Smooth muscle cell (in vitro differentiated cells): ENCODE data around the gene MBD6. TPM values are rescaled to one million over a fixed set of nuclear protein-coding genes. Genes with fewer than 3 reads are reported as not detected.

Experiments used
- DNase-seq: peaks from one replicate; lab custom pipeline; 2025; ENCODE audit not compliant: unreplicated experiment; lab: John Stamatoyannopoulos, UW
- H2AFZ ChIP-seq: fragments of 200-600 bp; sonication (generic); 2 replicates; pipeline ENCODE4 v1.6.0; 2016; ENCODE audit warnings: antibody characterized with exemption, low read depth, mild to moderate bottlenecking
- H3F3A ChIP-seq: fragments of 200-600 bp; sonication (generic); 2 replicates; pipeline ENCODE4 v1.6.0; 2017; ENCODE audit warnings: antibody characterized with exemption, low read depth
- H3K27ac ChIP-seq: fragments of 200-600 bp; sonication (generic); 2 replicates; pipeline ENCODE4 v1.5.1; 2016; ENCODE audit warnings: low read depth, mild to moderate bottlenecking
- H3K27me3 ChIP-seq: fragments of 200-600 bp; sonication (generic); 2 replicates; pipeline ENCODE4 v1.6.1; 2016; ENCODE audit warnings: low read depth, mild to moderate bottlenecking
- H3K36me3 ChIP-seq: fragments of 200-600 bp; sonication (generic); 2 replicates; pipeline ENCODE4 v1.5.1; 2016; ENCODE audit warnings: low read depth
- H3K4me1 ChIP-seq: fragments of 200-600 bp; sonication (generic); 2 replicates; pipeline ENCODE4 v1.5.1; 2016; ENCODE audit warnings: low read depth
- H3K4me2 ChIP-seq: fragments of 200-600 bp; sonication (generic); 2 replicates; pipeline ENCODE4 v1.6.0; 2016; ENCODE audit warnings: mild to moderate bottlenecking
- H3K4me3 ChIP-seq: fragments of 200-600 bp; sonication (generic); 2 replicates; pipeline ENCODE4 v1.5.1; 2016; ENCODE audit warnings: mild to moderate bottlenecking
- H3K79me2 ChIP-seq: fragments of 200-600 bp; sonication (generic); 2 replicates; pipeline ENCODE4 v1.6.0; 2016; ENCODE audit warnings: low read depth, mild to moderate bottlenecking
- H3K9ac ChIP-seq: fragments of 200-600 bp; sonication (generic); 2 replicates; pipeline ENCODE4 v1.6.0; 2016; ENCODE audit warnings: low read depth
- H3K9me3 ChIP-seq: fragments of 200-600 bp; sonication (generic); replicated peaks from 2 replicates; pipeline ENCODE4 v1.5.1; 2016; ENCODE audit warnings: low read depth
- H4K20me1 ChIP-seq: fragments of 200-600 bp; sonication (generic); 2 replicates; pipeline ENCODE4 v1.6.0; 2016; ENCODE audit warnings: low read depth
- WGBS: methylation state at CpG from one replicate; pipeline ENCODE4 v1.1.7; 2016; ENCODE audit warnings: low lambda C conversion rate; 5-methylcytosine and 5-hydroxymethylcytosine counted together
- polyA plus RNA-seq: library from polyadenylated mRNA; unstranded; fragments of >200 nt; fragmentation: Nextera tagmentation; extraction: Ambion mirVana; gene quantifications from 2 replicates; pipeline ENCODE4 v1.2.1, GENCODE V29; 2016
- total RNA-seq: library from RNA; depleted of rRNA; stranded (reverse); fragments of >200 nt; gene quantifications from 2 replicates; pipeline ENCODE4 v1.2.3, GENCODE V29; 2014
- TF ChIP-seq, protein P1 (sequence below): fragments of 200-600 bp; sonication (generic); IDR thresholded peaks from 2 replicates; pipeline ENCODE4 v1.5.1; 2017; ENCODE audit warnings: borderline replicate concordance, mild to moderate bottlenecking, antibody characterized with exemption; ENCODE audit not compliant: insufficient read depth, poor library complexity, severe bottlenecking

MBD6 gene
- total and polyA plus RNA-seq, 2 experiments from 2014 or later: 3.7 to 11.7 TPM

DNA sequence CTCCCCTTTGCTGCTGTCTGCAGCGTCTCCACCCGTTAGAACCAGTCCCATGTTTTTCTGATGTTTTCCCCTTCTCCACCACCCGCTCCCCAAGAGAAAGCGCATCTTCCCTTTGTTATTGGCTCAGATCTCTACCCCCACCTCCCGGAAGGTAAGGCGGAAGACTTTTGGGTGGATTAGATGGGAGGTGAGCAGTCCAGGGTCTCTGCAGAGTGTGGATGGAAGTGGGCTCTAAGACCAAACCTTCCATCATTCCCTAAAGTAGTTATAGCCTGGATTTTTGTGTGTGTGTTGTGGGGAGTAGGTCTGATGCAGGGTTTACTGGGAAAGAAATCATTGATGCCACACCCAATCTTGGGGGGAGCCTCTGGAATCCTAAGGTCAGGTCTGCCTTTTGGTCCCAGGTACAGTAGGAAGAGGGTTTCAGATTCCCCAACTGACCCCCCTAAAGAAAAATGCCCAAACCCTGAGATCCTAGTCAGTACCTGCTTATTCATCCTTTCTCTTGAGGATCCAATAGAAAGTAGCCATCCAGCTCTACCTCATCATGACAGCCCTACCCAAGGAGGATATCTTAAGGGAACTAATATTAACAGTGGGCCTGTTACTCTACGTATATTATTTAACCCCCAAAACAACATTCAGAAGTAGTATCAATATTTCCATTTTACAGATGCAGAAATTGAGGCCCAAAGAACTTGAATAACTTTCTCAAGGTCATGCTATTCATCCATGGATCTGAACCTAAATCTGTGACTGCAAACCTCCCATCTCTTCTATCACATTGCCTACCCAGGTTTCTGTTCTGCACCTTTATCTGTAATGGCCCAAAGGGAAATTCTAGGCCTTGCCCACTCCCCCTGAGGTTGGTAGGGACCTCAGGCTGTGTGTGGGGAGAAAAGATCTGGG is 28.3 kb downstream of the MBD6 start:
- peaks cover 21% of the 10 kb centered on the region for H3K79me2 ChIP-seq
- peak overlapping the region; percentile 57 for H3K4me3 ChIP-seq
- TF ChIP-seq, protein P1, sequence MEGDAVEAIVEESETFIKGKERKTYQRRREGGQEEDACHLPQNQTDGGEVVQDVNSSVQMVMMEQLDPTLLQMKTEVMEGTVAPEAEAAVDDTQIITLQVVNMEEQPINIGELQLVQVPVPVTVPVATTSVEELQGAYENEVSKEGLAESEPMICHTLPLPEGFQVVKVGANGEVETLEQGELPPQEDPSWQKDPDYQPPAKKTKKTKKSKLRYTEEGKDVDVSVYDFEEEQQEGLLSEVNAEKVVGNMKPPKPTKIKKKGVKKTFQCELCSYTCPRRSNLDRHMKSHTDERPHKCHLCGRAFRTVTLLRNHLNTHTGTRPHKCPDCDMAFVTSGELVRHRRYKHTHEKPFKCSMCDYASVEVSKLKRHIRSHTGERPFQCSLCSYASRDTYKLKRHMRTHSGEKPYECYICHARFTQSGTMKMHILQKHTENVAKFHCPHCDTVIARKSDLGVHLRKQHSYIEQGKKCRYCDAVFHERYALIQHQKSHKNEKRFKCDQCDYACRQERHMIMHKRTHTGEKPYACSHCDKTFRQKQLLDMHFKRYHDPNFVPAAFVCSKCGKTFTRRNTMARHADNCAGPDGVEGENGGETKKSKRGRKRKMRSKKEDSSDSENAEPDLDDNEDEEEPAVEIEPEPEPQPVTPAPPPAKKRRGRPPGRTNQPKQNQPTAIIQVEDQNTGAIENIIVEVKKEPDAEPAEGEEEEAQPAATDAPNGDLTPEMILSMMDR: no peak
- DNase-seq: no peak
- H3K27ac ChIP-seq: peak overlapping the region; percentile 74
- peaks cover 3% of the 10 kb centered on the region for H4K20me1 ChIP-seq
- WGBS: 49% methylated on average over 7 of the region's 7 CpGs
- no peaks in the 10 kb centered on the region for H3K9me3 ChIP-seq
- peaks cover 12% of the 10 kb centered on the region for H3K27me3 ChIP-seq
- peak overlapping the region; percentile 95 for H3K4me2 ChIP-seq
- H3K9ac ChIP-seq: no peak overlapping the region
- no peaks in the 10 kb centered on the region for H3K36me3 ChIP-seq
- H3K4me1 ChIP-seq: peaks cover 43% of the 10 kb centered on the region
- peaks cover 19% of the 10 kb centered on the region for H3F3A ChIP-seq
- H2AFZ ChIP-seq: peak overlapping the region; percentile 92

DNA sequence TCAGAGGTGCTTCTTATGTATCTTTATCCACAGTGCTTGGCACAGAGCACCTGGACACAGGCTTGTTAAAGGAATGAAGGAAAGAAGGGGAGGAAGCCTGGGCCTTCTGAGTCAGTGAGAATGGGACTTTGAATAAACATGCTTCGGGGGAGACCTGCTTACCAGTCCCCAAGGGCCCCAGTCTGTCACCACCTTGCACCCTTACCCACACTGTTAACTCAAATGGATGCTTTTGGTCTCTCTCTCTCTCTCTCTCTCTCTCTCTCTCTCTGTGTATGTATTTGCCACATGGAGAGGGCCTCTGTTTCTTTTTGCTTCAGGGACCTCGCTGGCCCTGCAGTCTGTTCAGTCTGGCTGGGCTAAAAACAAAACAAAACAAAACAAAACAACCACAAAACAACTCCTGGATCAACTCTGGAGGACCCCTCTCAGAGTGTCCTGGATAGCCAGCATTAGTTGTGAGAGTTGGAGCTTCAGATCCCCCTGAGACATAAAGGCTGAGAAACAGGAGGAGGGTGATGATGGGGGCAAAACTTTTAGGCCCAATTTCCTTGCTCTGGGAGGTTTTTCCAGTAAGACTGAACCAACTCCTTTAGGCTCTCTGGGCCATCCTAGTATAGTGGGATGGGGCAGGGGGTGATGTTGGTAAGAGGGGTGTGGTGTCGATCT is 29.1 kb downstream of the MBD6 start:
- H3K36me3 ChIP-seq: no peaks in the 10 kb centered on the region
- H3F3A ChIP-seq: peaks cover 19% of the 10 kb centered on the region
- H3K4me1 ChIP-seq: peaks cover 39% of the 10 kb centered on the region
- TF ChIP-seq, protein P1: no peak
- peak overlapping the region; percentile 74 for H3K27ac ChIP-seq
- H3K9ac ChIP-seq: no peak overlapping the region
- H3K9me3 ChIP-seq: no peaks in the 10 kb centered on the region
- 62% methylated on average over 3 of the region's 3 CpGs for WGBS
- peaks cover under 1% of the 10 kb centered on the region for H4K20me1 ChIP-seq
- H3K4me2 ChIP-seq: peak overlapping the region; percentile 73
- DNase-seq: no peak
- no peak overlapping the region for H3K4me3 ChIP-seq
- H3K79me2 ChIP-seq: peaks cover 13% of the 10 kb centered on the region
- H3K27me3 ChIP-seq: peaks cover 12% of the 10 kb centered on the region
- no peak overlapping the region for H2AFZ ChIP-seq

DNA sequence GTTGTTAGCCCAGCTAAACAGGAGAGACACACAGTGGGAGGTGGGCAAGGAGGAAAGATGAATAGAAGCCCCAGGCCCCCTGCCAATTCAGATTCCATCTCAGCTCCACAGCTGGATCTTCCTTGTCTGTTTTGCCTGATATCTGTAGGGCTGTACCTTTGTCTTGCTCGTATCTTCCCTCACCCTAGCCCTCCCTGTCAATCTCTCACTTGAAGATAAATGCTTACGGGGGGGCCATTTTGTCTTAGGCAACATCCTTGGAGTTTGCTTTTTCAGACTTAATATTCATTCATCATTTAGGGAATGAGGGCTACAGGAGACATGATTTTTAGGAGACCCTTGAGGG is 29.7 kb downstream of the MBD6 start:
- Histone ChIP-seq H3K79me2 (peaks cover 14% of the 10 kb centered on the region), H3F3A (peaks cover 19% of the 10 kb centered on the region), H3K4me3 (no peak overlapping the region), H3K27me3 (peaks cover 12% of the 10 kb centered on the region), H3K9me3 (no peaks in the 10 kb centered on the region), H4K20me1 (peaks cover 3% of the 10 kb centered on the region), H3K27ac (peak overlapping the region; percentile 74), H3K4me2 (peak overlapping the region; percentile 73), H3K9ac (peak overlapping the region; percentile 42), H2AFZ (no peak overlapping the region), H3K36me3 (no peaks in the 10 kb centered on the region), H3K4me1 (peaks cover 39% of the 10 kb centered on the region)
- WGBS: 45% methylated on average over 2 of the region's 2 CpGs
- TF ChIP-seq, protein P1: no peak
- no peak for DNase-seq
